ENCODE measurements around the gene FHOD1. TPM values are rescaled to one million over a fixed set of nuclear protein-coding genes. Genes with fewer than 3 reads are reported as not detected.

The FHOD1 gene
- total and polyA plus RNA-seq, 2 donors (not counting 1 experiment from before 2014, with no cell fraction given), result 46.3 to 46.9 TPM

- Mint-ChIP-seq H3K9me3 (ENCODE audit: insufficient read depth) (no peaks in the 10 kb centered on the region), H3K27ac (no peak overlapping the region), H3K4me3 (no peak overlapping the region), H3K4me1 (no peaks in the 10 kb centered on the region), H3K27me3 (no peaks in the 10 kb centered on the region)
- ATAC-seq (ENCODE audit: low read depth), result no peak
- H3K79me2 ChIP-seq (ENCODE audit: control insufficient read depth, insufficient read depth, low read length), result no peaks in the 10 kb centered on the region
- no peaks in the 10 kb centered on the region for H3K9me3 ChIP-seq (ENCODE audit: control extremely low read depth in 1 of 3, control insufficient read depth in 2 of 3, insufficient read depth in 1 of 3, low read length in 2 of 3)
- no peaks in the 10 kb centered on the region for H4K20me1 ChIP-seq (ENCODE audit: control insufficient read depth, insufficient read depth, low read length, poor library complexity, severe bottlenecking)
- no peak overlapping the region for H2AFZ ChIP-seq (ENCODE audit: insufficient read depth, low read depth, low read length, poor library complexity, severe bottlenecking)
- 78% methylated on average over 21 of the region's 21 CpGs for WGBS (ENCODE audit: insufficient coverage)
- POLR2A ChIA-PET, result no interaction called here
- no peak overlapping the region for H3K4me3 ChIP-seq (ENCODE audit: control extremely low read depth in 1 of 5, extremely low read depth in 1 of 5, insufficient read depth in 1 of 5, low read depth in 2 of 5, low read length in 4 of 5)
- H3K9ac ChIP-seq (ENCODE audit: low read length), result no peak overlapping the region
- H3K27ac ChIP-seq (ENCODE audit: low read length in 2 of 2), result no peak overlapping the region
- CTCF ChIA-PET, result no interaction called here
- no peaks in the 10 kb centered on the region for H3K4me1 ChIP-seq (ENCODE audit: control insufficient read depth in 2 of 2, insufficient read depth in 2 of 2, low read length in 2 of 2)
- no peak for DNase-seq
- H3K27me3 ChIP-seq (replicated peaks in 1 of 4; ENCODE audit: control extremely low read depth in 1 of 4, control insufficient read depth in 3 of 4, insufficient read depth in 4 of 4, low read length in 3 of 4), result no peaks in the 10 kb centered on the region
- intact Hi-C loops (cut with micrococcal nuclease), result no loop called here
- H3K4me2 ChIP-seq (replicated peaks; ENCODE audit: low read depth, low read length, poor library complexity, severe bottlenecking), result no peak overlapping the region
- H3K36me3 ChIP-seq (replicated peaks in 1 of 2; ENCODE audit: control extremely low read depth in 1 of 2, control insufficient read depth in 1 of 2, extremely low read depth in 1 of 2, insufficient read depth in 2 of 2, low read length in 1 of 2), result no peaks in the 10 kb centered on the region
- TF ChIP-seq CTCF (IDR thresholded peaks at IDR 0.05) (no peak), EZH2 (IDR thresholded peaks at IDR 0.05; ENCODE audit: borderline replicate concordance, insufficient read depth, low read depth, low read length, poor library complexity, severe bottlenecking) (no peak)
Observed at GRCh38 chr16:67283826-67284555, 36.7 kb upstream of the FHOD1 start.

- H3K9me3 Mint-ChIP-seq (ENCODE audit: insufficient read depth), result no peaks in the 10 kb centered on the region
- Histone ChIP-seq H3K36me3 (replicated peaks in 1 of 2; ENCODE audit: control extremely low read depth in 1 of 2, control insufficient read depth in 1 of 2, extremely low read depth in 1 of 2, insufficient read depth in 2 of 2, low read length in 1 of 2) (no peaks in the 10 kb centered on the region), H3K4me2 (replicated peaks; ENCODE audit: low read depth, low read length, poor library complexity, severe bottlenecking) (no peak overlapping the region), H3K27ac (ENCODE audit: low read length in 2 of 2) (no peak overlapping the region), H3K27me3 (replicated peaks in 1 of 4; ENCODE audit: control extremely low read depth in 1 of 4, control insufficient read depth in 3 of 4, insufficient read depth in 4 of 4, low read length in 3 of 4) (no peaks in the 10 kb centered on the region), H3K4me1 (ENCODE audit: control insufficient read depth in 2 of 2, insufficient read depth in 2 of 2, low read length in 2 of 2) (peaks cover 6 to 7% of the 10 kb centered on the region in 2 donors), H3K9ac (ENCODE audit: low read length) (no peak overlapping the region), H3K9me3 (ENCODE audit: control extremely low read depth in 1 of 3, control insufficient read depth in 2 of 3, insufficient read depth in 1 of 3, low read length in 2 of 3) (no peaks in the 10 kb centered on the region), H4K20me1 (ENCODE audit: control insufficient read depth, insufficient read depth, low read length, poor library complexity, severe bottlenecking) (no peaks in the 10 kb centered on the region), H3K79me2 (ENCODE audit: control insufficient read depth, insufficient read depth, low read length) (peaks cover 3% of the 10 kb centered on the region), H2AFZ (ENCODE audit: insufficient read depth, low read depth, low read length, poor library complexity, severe bottlenecking) (no peak overlapping the region), H3K4me3 (ENCODE audit: control extremely low read depth in 1 of 5, extremely low read depth in 1 of 5, insufficient read depth in 1 of 5, low read depth in 2 of 5, low read length in 4 of 5) (no peak overlapping the region)
- H3K4me1 Mint-ChIP-seq, result peaks cover 4% of the 10 kb centered on the region
- ATAC-seq (ENCODE audit: low read depth) (no peak), DNase-seq (no peak)
- 95% methylated on average over 7 of the region's 7 CpGs for WGBS (ENCODE audit: insufficient coverage)
- ChIA-PET POLR2A (no interaction called here), CTCF (no interaction called here)
- H3K27me3 Mint-ChIP-seq, result no peaks in the 10 kb centered on the region
- intact Hi-C loops (cut with micrococcal nuclease), result no loop called here
- H3K4me3 Mint-ChIP-seq, result no peak overlapping the region
- TF ChIP-seq EZH2 (IDR thresholded peaks at IDR 0.05; ENCODE audit: borderline replicate concordance, insufficient read depth, low read depth, low read length, poor library complexity, severe bottlenecking), result no peak
- TF ChIP-seq CTCF (IDR thresholded peaks at IDR 0.05), result no peak
- H3K27ac Mint-ChIP-seq, result no peak overlapping the region
Observed at GRCh38 chr16:67283039-67283825, 36.0 kb upstream of the FHOD1 start.

Measured in B cell (primary cell).